Measurements from ENCODE around the gene LSM5.
A peak's percentile ranks its signal among the peaks of the same experiment; 100 is the strongest.
"Not testable (repeated sequence)": the region's sequence is repeated elsewhere in the genome, so short reads cannot be mapped to it uniquely, and the experiment has no call there.

The LSM5 gene

DNA sequence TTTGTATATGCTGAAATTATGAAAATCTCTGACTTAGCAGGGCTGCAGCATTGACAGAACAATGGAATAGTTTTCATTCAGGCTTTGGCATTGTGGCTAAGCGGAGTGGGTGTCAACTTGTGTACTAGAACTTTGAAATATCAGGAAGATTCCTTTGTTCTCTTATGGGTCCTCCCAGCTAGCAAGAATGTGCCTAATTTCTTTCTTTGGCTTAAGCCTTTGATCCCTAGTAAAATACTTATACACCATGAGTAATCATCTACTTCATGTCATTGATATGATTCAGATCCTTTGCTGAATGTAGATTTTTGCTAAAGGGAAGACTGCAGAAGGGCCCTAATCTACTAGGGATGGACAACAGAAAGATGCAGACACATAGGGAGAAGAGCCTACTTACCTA is 11.3 kb upstream of the LSM5 start:
- no peak for DNase-seq

DNA sequence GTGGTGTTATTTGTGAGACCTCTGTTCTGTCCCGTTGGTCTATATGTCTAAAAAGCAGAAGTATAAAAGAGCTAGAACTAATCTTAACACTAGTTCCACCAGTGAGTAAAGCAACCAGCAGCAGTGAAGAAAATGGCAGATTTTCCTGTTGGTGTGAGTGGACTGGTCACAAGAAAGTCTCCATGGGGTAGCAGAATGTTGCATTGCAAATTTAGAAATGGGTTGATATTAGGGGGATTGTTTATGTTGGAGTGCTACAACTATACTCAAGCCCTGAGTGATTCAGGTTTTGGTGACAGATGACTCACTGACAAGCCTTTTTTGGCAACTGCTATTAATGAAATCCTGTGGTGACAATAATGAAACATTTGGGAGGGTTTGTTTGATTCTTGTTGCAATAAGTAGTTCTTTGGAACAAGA is 10.8 kb upstream of the LSM5 start:
- no peak for DNase-seq

DNA sequence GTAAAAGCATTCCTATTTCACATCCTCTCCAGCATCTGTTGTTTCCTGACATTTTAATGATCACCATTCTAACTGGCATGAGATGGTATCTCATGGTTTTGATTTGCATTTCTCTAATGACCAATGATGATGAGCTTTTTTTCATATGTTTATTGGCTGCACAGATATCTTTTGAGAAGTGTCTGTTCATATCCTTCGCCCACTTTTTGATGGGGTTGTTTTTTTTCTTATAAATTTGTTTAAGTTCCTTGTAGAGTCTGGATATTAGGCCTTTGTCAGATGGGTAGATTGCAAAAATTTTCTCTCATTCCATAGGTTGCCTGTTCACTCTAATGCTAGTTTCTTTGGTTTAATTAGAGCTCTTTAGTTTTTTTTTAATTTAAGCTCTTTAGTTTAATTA is 10.0 kb upstream of the LSM5 start:
- not testable (repeated sequence) for DNase-seq

DNA sequence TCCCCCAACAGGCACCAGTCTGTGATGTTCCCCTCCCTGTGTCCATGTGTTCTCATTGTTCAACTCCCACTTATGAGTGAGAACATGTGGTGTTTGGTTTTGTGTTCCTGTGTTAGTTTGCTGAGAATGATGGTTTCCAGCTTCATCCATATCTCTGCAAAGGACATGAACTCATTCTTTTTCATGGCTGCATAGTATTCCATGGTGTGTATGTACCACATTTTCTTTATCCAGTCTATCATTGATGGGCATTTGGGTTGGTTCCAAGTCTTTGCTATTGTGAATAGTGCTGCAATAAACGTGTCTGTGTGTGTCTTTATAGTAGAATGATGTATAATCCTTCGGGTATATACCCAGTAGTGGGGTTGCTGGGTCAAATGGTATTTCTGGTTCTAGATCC is 9.6 kb upstream of the LSM5 start:
- not testable (repeated sequence) for DNase-seq

DNA sequence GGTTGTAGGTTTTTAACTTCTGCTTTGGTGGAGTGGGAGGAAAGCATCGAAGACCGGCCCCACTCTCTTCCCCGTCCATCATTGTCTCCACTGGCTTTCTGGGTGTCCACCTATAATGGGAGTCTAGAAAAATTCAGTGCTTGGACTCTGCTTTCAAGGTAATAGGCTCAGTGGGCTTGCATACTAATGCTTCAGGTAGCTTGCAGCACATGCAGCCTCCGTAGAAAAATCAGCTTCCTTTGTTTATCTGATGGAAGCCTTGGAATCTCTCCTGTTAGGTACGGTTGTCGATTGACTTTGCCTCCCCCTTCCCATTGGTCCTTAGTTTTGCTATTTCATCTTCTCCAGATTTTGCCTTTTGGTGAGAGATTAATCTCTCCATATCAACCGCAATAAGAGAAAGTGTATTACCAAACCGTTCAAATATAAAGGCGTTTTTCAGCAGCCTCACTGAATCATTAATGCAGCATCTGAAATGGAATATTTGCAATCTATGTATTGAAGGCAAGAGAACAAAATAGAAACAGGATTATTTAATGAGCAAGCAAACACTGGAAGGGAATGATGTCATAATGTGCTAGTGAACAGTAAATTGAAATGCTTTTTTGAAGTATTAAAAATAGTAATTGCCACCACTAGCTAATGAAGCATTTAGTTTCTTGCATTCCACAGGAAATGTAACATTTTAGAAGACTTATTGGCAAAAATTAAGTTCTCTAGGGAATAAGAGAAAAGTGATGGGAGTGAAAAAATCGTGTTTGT is 6.1 kb upstream of the LSM5 start:
- no peak for DNase-seq

DNA sequence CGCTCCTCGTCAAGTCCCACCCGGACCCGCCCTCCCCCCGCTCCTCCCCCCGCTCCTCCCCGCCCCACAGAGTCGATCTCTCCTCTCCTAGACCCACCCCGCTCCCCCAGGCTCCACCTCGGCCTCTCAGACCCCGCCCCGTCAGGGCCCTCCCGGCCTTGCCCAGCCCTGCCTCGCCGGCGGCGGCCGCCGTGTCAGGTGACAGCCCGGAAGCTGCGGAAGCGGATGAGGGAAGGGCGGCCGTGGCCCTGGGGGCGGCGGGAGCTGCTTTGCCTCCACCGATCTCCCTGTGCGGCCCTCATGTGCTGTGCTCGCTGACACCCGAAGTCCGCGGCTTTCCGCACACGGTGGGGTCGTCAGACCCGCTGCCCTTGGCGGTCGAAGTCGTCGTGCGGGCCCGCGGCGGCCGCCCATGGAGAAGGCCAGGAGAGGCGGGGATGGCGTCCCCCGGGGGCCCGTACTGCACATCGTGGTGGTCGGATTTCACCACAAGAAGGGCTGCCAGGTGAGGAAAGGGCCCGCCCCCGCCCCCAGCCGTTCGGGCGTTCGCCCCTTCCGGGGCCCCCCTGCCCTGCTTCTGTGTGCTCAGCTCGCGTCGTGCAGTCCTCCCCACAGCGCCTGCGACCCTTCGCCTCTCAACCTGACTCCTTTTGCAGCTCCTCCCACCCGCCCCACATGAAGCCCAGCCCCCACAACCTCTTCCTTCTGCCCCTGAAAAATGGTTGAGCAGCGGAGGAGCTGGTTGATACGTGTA is 5.3 kb upstream of the LSM5 start, which contains the start of gene AVL9:
AVL9 (plus strand) TSS at position 192 of the 754 bp plus-strand sequence; CDS start at position 413, 221 bp downstream.
- DNase-seq = peak; percentile 98 to 99

DNA sequence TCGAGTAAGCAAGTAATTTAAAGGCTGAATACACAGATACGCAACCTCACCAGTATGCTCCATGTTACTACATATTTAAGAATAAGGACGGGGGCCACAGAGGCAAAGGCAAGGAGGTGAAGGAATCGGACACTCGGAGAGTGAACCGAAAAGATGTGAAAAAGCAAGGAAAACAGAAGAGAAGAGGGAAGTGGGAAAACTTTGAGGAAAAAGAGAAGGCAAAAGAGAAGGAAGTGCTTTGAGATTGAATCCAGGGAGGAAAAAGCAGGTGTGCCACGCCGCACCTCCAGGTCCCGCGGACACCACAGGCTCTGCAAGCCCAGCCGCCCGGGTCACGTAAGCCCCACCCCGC is 4.7 kb upstream of the LSM5 start:
- DNase-seq = no peak

DNA sequence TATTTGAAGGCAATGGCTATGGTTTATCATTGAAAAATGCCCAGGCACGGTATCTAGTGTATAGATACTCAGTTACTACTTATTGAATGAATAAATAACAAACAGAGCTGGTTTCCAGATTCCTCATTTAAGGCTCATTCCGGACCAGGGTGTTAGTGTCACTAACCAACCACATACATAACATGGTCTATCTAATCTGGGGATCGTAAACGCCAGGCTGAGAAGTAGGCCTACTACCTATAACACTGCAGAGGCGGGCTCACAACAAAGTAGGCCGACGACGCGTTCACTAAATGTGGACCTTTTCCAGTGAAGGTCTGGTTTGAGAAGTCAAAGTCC is 423 bp downstream of the LSM5 start:
- no peak for DNase-seq

DNA sequence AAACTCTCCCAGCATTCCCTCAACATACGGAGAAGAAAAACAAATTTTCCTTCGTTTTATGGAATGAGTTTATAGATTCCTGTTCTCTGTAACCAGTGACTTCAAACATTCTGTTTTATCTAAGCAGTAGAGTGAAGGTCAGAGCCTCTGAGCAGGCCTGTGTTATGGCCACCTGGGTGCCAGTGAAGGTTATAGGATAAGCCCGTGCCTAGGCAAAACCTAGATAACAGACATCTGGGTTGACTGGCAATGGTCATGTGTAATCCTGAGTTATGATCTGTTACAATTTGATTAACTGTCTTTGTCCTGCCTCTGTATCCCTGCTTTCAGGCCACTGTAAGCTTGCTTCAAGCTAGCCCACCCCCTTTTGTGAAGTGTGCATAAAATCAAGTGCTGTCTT is 8.3 kb downstream of the LSM5 start:
- DNase-seq = no peak

DNA sequence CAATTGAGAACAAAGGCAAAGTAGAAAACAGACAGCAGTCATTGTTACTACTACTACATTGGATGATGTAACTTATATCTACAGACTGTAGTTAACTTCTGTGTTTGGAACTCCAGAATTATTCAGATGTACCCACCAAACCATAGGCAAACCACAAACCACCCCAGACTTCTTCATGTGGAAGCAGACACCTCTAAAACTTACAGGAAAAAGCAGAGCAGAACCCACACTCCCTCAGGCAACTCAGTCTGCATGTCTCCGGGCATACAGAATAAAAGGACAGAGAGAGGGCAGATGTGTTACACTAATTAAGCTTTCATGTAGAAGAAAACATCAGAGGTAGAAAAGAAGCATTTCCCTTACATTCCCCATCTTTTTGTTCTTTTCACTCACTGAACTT is 9.0 kb downstream of the LSM5 start:
- no peak for DNase-seq

DNA sequence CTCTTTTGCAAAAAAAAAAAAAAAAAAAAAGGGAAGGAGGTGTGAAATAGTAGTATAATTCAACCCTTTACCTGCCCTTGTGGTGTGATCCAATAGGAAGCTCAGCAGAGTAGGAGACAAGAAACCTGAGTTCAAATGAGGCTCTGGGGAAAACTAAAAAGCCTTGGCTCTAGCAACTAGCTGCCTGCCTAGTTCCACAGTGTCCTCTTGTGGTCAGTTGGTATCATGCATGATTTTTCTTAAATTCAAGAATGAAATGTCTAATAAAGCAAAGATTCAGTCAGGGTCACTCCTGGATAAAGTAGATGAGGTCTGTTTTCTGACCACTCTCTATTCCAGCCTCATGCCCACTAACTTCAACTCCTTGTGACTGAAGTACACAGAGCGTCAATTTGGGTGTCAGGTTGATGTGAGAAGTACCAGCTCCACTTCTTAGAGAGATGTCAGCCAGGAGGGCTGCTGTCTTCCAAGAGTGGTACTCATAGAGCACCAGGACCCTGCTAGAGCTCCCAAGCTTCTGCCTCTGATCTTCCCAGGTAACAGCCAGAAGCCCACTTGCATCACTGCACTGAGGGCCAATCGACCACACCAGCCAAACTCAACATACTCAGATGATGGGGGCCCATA is 10.5 kb downstream of the LSM5 start:
- DNase-seq = peak in 1 of 2 donors; percentile 21

DNA sequence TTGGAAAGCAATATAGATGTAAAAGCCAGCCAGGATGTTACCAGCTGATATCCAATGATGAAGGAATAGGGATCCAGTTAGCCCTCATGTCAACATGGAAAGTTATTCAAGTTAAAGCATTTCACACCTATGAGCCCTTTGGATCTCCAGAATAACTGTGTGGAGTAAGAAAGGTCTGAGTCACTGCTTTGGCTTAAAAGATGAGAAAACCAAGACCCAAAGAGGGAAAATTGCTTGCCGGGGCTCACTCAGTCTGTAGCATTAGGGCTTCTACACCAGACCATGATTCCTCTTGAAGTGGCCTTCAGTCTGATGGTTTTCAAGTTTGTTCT is 12.6 kb downstream of the LSM5 start:
- DNase-seq = no peak

DNA sequence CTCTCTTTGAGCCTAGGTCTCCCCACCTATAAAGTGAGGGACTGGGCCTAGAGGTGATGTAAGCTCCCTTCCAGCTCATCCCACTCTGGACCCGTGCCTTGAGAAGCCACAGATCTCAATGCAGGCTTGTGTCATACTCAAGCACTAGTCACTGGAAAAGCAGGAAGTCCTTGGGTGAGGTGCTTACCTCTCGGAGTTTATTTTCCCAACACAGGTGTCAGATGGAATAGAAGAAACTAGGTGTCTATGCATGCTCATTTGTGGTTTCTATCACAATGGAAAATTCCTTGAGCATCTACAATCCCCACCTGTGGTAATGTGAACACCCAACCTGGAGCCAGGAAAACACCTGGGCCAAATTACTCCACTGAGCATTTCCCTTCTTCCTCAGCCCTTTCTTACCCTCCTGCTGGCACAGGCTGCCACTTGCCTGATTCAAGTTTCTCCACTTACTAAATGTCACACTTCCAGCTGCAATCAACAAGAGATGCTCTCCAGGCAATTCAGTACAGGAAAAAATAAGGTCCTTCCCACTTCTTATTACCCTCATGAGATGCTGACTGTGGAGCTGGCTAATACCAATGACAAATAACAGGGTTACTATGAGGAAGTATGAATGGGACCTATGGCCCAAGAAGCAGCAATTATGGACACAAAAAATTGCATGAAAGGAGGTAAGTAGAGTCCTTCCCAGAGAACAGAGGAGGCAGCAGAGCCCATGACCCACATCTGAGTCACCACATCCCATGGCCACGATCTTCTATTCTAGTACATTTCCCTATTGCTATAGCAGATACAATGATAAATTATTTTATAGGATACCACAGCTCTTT is 13.1 kb downstream of the LSM5 start:
- DNase-seq = no peak

DNA sequence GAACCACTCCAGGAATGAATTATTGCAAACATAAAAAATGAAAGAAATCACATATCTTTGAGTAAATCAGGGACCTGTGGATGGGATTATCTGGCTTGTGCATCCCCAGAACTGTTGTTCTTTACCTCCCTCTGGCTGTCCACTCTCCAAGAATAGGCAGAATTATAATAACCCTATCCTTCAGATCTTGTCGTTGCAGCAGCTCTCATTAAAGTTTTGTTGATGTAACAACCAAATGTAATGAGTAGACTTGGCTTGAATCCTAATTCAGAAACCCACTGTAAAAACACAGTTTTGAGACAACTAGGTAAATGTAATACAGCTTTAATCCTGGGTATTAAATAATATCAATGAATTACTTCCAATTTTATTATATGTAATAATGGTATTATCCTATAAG is 16.2 kb downstream of the LSM5 start:
- DNase-seq = no peak

DNA sequence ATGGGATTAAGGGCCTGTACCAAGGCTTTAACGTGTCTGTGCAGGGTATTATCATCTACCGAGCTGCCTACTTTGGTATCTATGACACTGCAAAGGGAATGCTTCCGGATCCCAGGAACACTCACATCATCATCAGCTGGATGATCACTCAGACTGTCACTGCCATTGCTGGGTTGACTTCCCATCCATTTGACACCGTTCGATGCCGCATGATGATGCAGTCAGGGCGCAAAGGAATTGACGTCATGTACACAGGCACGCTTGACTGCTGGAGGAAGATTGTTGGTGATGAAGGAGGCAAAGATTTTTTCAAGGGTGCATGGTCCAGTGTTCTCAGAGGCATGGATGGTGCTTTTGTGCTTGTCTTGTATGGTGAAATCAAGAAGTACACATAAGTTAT is 18.2 kb downstream of the LSM5 start:
- no peak for DNase-seq

DNA sequence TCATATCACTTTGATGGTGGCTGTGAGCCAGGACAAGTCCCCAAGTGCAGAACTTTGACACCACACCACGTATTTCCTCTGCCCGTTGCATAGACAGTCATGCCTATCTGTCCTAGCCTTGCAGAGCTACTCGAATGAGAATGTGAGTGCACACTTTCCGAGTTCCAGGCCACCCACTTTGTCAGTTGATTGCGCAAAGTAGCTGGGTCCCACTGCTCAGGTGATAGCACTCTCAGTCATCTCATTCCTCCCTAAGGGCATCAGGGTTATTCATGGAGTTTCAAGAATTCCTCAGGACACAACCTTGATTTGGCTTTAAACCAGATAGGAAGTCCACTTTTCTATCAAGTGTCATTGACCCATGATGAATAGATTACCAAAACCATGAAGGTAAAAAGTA is 19.3 kb downstream of the LSM5 start:
- no peak for DNase-seq

DNA sequence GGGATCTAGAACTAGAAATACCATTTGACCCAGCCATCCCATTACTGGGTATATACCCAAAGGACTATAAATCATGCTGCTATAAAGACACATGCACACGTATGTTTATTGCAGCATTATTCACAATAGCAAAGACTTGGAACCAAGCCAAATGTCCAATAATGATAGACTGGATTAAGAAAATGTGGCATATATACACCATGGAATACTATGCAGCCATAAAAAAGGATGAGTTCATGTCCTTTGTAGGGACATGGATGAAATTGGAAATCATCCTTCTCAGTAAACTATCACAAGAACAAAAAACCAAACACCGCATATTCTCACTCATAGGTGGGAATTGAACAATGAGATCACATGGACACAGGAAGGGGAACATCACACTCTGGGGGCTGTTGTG is 20.2 kb downstream of the LSM5 start:
- DNase-seq = not testable (repeated sequence)

DNA sequence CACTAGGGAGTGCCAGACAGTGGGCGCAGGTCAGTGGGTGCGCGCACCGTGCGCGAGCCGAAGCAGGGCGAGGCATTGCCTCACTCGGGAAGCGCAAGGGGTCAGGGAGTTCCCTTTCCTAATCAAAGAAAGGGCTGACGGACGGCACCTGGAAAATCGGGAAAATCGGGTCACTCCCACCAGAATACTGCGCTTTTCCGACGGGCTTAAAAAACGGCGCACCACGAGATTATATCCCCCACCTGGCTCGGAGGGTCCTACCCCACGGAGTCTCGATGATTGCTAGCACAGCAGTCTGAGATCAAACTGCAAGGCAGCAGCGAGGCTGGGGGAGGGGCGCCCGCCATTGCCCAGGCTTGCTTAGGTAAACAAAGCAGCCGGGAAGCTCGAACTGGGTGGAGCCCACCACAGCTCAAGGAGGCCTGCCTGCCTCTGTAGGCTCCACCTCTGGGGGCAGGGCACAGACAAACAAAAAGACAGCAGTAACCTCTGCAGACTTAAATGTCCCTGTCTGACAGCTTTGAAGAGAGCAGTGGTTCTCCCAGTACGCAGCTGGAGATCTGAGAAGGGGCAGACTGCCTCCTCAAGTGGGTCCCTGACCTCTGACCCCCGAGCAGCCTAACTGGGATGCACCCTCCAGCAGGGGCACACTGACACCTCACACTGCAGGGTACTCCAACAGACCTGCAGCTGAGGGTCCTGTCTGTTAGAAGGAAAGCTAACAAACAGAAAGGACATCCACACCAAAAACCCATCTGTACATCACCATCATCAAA is 25.4 kb downstream of the LSM5 start:
- not testable (repeated sequence) for DNase-seq

DNA sequence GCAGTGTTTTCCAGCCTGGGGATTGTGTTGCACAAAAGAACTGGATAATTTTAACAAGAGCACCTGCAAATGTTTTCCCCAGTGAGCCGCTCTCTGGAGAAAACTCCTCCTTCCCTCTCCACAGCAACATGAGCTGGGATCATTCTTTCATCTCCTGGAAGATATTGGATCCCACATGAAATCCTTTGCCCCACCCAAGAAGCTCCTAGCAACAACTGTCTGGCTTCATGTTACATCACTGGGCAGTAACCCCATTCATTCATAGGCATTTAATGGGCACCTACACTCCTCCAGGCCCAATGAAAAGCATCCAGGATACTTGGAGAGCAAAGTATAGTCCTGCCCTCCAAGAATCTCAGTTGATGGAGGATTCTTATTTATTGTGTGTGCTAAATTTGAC is 27.2 kb downstream of the LSM5 start:
- DNase-seq = no peak

DNA sequence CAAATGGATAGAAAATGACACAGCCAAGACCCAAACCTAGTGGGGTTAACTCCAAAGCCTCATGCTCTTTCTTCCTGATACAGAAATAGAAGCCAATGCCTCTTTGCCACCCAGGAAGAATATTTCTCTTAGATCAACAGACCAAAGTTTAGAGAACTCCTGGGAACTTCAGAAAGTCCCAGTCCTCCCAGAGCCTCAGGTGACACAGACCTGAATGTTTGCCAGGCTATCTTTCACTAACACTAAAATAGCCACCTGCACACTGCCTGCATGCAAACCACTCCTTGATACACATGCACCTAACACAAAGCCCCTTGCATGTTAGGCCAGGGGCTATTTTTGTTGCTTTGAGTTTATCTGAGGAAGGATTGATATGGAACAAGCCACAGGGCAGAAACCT is 27.7 kb downstream of the LSM5 start:
- no peak for DNase-seq

DNA sequence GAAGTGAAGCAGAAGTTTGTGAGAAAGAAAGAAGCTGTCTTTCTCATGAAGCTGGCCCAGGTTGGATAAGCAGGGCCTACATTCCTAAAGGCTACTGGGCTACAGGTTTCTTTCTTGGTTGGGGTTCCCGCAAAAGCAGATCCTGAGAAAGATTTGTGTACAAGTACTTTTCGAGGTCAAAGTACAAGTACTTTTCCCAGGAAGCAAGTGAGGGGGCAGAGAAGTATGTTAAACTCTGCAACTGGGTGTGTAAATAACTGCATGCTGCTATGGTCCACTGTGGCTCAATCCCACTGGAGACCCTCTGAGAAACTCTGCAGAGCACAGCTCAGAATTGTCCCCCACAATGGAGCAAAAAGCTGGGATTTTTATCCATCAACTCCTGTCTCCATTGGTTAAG is 28.7 kb downstream of the LSM5 start:
- no peak for DNase-seq

DNA sequence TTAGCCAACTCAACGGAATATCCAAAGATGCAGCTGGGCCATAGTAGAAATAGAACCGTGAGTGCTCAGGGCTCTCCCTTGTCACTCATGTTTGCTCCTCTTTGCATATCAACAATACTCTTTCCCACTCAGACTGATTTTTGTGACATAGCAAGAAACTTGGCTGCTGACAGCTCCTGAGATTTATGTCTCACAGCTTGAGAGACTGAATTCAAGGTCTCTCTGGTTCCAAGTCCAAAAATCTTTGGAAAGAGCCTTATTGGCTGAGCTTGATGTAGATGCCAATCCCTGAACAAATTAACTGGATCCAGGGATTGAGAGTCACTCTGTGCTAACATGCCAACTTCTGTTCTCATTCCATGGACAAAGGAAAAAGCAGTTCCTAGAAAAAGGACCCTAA is 30.4 kb downstream of the LSM5 start:
- no peak for DNase-seq

DNA sequence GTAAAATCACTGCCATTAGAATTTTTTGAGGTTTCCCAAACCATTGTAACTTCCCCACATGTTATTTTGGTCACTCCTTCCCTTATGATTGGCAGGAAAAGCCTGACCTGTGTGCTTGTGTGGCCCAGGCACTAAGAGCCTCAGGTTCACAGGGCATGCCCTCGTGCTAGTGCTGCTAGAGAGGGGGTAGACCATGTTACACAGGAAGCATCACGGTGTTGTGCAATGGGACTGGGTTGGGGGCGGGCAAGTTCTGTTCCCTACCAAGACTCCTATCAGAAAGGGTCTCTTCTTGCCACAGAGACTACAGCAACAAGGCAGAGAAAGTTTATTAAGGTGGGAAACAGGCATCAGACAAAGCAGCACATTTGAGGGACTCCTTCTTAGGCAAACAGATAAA is 32.2 kb downstream of the LSM5 start:
- no peak for DNase-seq

Measured in CD4-positive, alpha-beta T cell treated with Interleukin-4 for 1 hour (primary cell).